ENCODE measurements around the gene FYB2.
"Not testable (repeated sequence)": the region's sequence is repeated elsewhere in the genome, so short reads cannot be mapped to it uniquely, and the experiment has no call there.

Gene FYB2

GRCh38 chr1:56788102-56788501 lies 31.1 kb downstream of the FYB2 start:
- no peak for DNase-seq

- DNase-seq: no peak
Measured at GRCh38 chr1:56787330-56787729, 31.9 kb downstream of the FYB2 start.

DNA sequence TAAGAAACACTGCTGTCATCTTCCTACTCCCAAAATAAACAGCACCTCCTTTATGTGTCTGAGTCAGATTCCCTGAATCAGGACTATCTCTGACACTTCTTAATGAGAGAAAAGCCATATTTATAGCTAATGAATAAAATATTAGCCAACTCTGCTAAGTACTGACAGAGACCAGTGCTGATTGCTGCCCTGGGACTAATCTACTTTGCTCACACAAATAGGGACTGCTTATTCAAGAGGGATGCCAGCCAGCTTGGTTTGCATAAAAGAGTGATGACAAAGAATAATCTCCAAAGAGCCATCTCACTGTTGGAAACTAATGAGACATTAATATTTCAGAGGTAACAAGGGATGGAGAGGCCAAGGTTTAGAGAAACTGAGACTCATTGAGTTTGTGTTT lies 36.4 kb downstream of the FYB2 start:
- no peak for DNase-seq

GRCh38 chr1:56780826-56781225 lies 38.4 kb downstream of the FYB2 start:
- no peak for DNase-seq

- DNase-seq: no peak
Measured at GRCh38 chr1:56780128-56780750, 39.0 kb downstream of the FYB2 start.

DNA sequence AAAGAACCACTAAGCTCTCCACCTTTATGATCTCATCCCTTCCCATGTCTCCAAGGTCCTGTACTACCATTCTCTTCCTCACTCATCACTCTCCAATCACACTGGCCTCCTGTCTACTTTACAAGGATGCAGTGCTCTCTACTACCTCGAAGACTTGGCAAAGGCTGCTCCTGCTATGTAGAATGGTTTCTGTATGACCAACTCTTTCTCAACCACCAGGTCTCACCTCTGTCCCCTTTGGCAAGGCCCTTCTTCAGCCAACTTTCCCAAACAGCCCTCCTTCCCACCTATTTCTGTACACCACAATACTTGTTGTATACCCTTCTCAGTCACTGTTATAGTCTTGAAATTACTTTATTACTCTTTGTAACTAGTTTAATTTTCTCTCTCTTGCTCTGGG lies 41.2 kb downstream of the FYB2 start:
- DNase-seq: no peak

DNA sequence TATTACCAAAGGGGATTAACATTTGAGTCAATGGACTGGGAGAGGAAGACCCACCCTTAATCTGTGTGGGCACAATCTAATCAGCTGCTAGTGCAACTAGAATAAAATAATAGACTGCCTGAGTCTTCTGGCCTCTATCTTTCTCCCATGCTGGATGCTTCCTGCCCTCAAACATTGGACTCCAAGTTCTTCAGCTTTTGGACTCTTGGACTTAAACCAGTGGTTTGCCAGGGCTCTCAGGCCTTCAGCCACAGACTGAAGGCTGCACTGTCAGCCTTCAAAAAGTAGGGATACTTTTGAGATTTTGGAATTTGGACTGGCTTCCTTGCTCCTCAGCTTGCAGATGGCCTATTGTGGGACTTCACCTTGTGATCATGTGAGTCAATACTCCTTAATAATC lies 44.5 kb downstream of the FYB2 start:
- DNase-seq: not testable (repeated sequence)

DNA sequence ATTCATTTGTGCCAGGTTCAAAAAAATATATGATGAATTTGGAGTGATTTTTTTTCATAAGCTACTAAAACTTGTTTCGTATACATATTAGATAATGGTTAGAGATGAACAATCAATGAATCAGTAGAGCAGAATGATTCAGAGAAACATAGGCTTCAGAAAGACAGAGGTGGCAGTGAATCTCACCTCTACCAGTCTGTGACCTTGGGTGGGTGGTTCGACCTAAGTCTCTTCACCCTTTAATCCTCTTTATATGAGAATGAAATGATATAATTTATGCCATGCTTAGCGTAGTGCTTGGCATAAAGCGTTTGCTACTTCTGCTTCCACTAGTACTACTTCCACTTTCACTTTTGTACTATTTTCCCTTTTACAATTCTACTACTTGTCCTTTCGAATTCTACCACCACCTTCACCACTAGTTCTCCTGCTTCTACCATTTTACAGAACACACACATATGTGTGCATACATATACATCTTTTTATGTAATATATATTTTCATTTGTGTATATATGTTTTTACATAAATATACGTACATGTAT lies 45.1 kb downstream of the FYB2 start:
- DNase-seq: no peak

DNA sequence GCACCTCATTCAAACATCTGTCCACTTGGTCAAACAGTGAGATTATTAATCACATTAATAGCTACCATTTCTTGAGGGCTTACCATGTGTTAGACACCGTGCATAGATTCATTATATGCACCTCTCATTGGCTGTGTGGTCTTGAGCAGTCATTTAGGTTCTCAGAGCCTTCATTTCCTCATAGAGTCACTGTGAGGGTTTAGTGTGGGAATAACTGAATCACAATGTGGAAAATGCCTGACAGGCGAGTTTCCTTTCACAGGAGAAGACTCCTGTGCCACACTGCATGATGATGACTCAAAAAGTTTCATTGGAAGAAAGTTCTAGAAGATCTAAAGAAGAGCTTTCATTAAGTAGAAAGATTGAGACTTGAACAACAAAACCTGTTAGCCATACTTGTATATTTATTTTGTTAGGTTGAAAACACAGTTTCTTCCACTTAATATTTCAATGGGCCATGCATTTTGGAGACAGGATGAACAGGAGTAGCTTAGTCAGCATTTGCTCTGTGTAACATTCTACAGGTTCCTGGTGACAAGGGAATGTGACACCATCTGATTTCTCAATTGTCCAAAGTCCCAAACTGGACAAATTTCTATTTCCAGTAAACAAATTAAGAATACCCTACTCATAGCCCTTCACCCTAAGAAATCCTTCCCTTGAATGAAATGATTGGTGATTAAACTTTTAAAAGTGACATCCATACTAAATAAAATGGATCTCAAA lies 45.7 kb downstream of the FYB2 start:
- no peak for DNase-seq

- DNase-seq: no peak
Measured at GRCh38 chr1:56771717-56772116, 47.5 kb downstream of the FYB2 start.

DNA sequence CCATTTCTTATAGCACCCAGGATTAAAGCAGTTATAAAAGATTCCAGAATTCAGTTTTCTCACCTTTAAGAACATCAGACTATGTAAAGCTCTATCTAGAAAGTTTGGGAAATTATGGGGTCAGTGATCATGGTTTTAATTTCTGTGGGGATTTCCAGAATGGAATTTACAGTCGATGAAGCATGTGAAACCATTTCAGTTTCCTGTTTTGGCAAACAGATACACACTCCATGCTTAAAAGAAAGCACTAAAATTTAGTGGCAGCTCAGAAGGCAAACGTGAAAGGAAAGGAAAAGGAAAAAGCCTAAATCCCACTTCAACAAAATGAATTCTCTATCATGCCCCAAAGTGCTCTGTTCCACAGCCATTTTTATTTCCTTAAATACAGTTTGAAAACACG lies 60.4 kb downstream of the FYB2 start:
- no peak for DNase-seq

DNA sequence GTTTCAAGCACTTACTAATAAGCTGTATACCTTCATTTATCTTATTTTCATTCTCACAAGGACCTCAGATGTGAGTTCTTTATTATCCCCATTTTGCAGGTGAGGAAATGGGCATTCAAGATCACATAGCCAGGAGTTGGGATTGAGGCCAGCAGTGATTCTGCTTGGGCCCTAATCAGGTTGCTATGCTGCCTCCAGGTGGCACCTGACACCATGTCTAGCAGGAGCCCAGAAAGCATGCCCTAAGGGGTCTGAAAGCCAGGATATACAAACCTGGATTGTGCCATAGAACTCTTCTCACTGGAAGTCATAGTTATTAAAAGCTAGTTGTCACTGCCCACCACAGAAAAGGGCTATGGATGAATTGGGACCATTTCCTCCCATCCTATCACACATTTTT lies 61.1 kb downstream of the FYB2 start:
- no peak for DNase-seq

DNA sequence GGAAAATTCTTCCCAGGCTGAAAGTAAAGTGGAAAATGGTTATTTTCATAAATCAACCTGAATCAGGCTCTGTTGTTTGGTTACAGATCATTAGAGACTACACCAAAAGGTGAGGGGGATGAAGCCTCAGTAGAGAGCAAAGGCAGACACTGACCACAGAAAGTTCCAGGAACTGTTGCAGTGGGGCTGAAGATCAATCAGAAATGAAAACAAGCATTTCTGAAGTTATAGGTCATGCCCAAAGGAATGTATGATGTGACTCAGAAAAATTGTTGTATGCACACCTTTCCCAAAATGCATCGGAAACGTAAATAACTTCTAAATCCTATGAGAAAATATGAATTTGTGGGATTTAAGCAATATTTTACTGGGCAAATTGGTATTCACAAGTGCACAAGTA lies 63.3 kb downstream of the FYB2 start:
- DNase-seq: no peak

- no peak for DNase-seq
Measured at GRCh38 chr1:56754708-56755479, 64.3 kb downstream of the FYB2 start.

DNA sequence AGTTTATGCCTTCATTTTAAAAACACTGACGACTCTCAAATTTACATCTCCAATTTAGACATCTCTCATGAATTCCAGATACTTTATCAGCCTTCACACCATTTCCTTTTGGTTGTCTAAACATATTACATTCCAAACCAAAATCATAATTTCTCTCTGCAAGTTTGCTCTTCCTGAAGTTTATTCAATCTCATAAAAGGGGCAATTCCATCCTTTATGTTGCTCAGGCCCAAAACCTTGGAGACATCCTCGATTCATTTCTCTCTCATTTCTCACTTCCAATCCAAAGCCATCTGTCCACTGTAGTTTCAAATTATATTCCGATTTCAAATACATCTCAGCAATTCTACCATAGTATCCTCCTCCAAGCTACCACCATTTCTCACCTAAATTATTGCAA lies 74.0 kb downstream of the FYB2 start:
- DNase-seq: no peak

DNA sequence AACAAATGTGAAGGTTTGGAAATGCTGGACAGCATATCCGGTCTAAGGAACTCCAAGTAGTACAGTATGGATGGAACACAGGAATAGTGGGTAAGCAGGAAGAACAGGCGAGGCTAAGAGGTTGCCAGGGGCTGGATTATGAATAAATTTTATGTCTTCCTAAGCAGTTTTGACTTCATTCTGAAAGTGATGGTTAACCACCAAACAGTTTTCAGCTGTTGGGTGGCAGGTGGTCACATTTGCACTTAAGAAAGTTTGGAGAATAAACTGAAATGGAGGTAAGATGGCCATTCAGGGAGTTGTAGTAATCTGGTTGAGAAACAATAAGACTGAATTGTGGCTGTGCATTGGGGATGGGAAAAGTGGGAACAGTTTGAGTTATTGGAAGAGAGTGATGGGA lies 90.2 kb downstream of the FYB2 start:
- no peak for DNase-seq

- no peak for DNase-seq
Measured at GRCh38 chr1:56726706-56727105, 92.5 kb downstream of the FYB2 start.

- no peak for DNase-seq
Measured at GRCh38 chr1:56719171-56719570, 100.0 kb downstream of the FYB2 start.

DNA sequence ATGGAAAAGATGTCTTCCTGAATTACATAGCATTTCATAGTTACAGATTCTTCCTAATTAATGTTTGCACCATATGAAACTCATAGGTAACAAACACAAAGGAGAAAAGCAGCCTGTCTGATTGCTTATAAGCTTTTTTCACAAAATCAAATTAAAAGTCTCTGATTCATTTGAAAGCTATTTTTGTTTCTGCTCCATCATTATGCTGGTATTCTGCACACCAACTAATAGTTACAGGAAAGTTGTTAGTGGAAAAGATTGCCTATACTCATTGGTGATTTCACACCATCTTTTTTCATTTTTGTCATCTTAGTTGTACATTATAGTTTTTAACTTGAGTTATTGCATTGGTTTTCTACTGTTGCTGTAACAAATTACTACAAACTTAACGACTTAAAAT lies 104.0 kb downstream of the FYB2 start:
- no peak for DNase-seq

GRCh38 chr1:56713112-56713511 lies 106.1 kb downstream of the FYB2 start:
- DNase-seq: no peak

GRCh38 chr1:56712150-56712549 lies 107.1 kb downstream of the FYB2 start:
- DNase-seq: no peak

GRCh38 chr1:56710646-56711045 lies 108.6 kb downstream of the FYB2 start:
- no peak for DNase-seq

- DNase-seq: no peak
Measured at GRCh38 chr1:56709995-56710394, 109.2 kb downstream of the FYB2 start.

All from NCI-H446 treated with DMSO at 0.1 percent for 48 hours (cell line).